ENCODE data around the gene PPP6R1. TPM values are rescaled to one million over a fixed set of nuclear protein-coding genes. Genes with fewer than 3 reads are reported as not detected.

PPP6R1 gene
- total RNA-seq, 1 experiment from 2014 or later, result 96.7 TPM

- BruUV-seq (replicated peaks), result no TSS peak
- intact Hi-C loops (cut with micrococcal nuclease), result loop anchor here (5.0 kb wide), 1 partner anchor 80 kb away; the partner anchor contains the start of gene TMEM238
- Histone ChIP-seq H3K27ac (ENCODE audit: low read depth, low read length) (no peak overlapping the region), H3K9me3 (ENCODE audit: control insufficient read depth in 1 of 2, insufficient read depth in 1 of 2, low read depth in 1 of 2, low read length in 2 of 2) (no peaks in the 10 kb centered on the region), H3K9ac (ENCODE audit: low read length) (no peak overlapping the region), H3K36me3 (ENCODE audit: control insufficient read depth in 1 of 2, insufficient read depth in 2 of 2, low read length in 2 of 2) (peaks cover 11% of the 10 kb centered on the region in 2 experiments; a peak in 2 of 4 replicates), H2AFZ (ENCODE audit: low read depth, low read length, poor library complexity, severe bottlenecking) (no peak overlapping the region), H4K20me1 (ENCODE audit: insufficient read depth) (no peaks in the 10 kb centered on the region), H3K4me1 (ENCODE audit: control insufficient read depth in 1 of 2, insufficient read depth in 2 of 2, low read length in 2 of 2) (peaks cover 0 to 7% of the 10 kb centered on the region in 2 experiments; a peak in 1 of 4 replicates), H3K4me2 (ENCODE audit: low read length) (0 out of 2 replicates have a peak overlapping the region, but pooled peaks have one; percentile 52), H3K27me3 (ENCODE audit: insufficient read depth, low read length) (no peaks in the 10 kb centered on the region), H3K9me2 (ENCODE audit: insufficient read depth) (no peaks in the 10 kb centered on the region), H3K4me3 (replicated peaks in 1 of 2; ENCODE audit: low read depth in 1 of 2, low read length in 2 of 2) (no peak overlapping the region), H3K79me2 (ENCODE audit: insufficient read depth, low read length) (no peaks in the 10 kb centered on the region)
- ATAC-seq (no peak), DNase-seq (ENCODE audit: low read depth, low spot score) (no peak)
- ChIA-PET POLR2A (interaction anchor here (2.0 kb wide), 1 partner anchor 82 kb away, joined by 8 read pairs; the partner anchor contains the start of gene TMEM238), RAD21 (ENCODE audit: low non-redundant PET in 1 of 2, low total read pairs in 2 of 2, uncharacterized antibody in 2 of 2, unreplicated experiment in 2 of 2) (no interaction called here), CTCF (interaction anchor here (1.1 to 2.7 kb wide), 8 partner anchors 15 to 174 kb away, joined by 3 to 15 read pairs (median 8); partner anchors contain the start of genes HSPBP1, KMT5C, TMEM238 and ZNF628)
- TF ChIP-seq MAX (IDR thresholded peaks at IDR 0.05) (no peak), JUND (IDR thresholded peaks at IDR 0.05) (no peak)
Measured at GRCh38 chr19:55302318-55302703, 43.5 kb upstream of the PPP6R1 start.

DNA sequence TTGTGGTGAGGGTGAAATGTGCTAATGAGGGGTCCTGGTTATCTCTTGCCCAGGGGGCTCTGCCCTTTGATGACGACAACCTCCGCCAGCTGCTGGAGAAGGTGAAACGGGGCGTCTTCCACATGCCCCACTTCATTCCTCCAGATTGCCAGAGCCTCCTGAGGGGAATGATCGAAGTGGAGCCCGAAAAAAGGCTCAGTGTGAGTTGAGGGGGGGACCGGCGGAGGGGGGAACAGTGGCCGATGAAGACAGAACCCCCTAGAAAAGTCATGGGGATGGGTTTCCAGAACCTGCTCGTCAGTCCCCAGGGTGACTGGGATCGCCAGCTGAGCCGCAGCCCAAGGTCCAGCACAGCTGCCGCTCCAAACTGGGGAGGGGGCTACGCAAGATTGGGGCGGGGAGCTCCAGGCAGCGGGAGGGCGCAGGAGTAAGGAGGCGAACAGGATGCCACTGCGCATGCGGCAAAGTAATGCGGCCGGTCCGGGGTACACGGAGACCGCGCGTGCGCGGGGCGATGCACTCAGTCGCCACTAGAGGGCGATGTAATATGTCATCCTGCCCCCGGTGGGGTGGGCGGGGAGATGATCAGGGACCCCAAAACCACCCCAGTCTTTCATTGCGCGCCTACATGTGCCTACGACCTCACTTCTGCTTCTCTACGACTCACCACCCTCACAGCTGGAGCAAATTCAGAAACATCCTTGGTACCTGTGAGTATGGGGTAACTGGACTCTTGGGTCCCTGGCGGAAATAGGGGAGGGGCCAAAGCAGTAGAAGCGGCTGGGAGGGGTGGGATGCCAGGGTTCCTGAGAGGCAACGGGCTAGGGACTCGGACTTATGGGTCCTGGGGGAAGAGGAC is 42.9 kb upstream of the PPP6R1 start:
- H3K27me3 ChIP-seq (ENCODE audit: insufficient read depth, low read length), result no peaks in the 10 kb centered on the region
- H3K79me2 ChIP-seq (ENCODE audit: insufficient read depth, low read length), result no peaks in the 10 kb centered on the region
- H3K9ac ChIP-seq (ENCODE audit: low read length), result no peak overlapping the region
- ChIA-PET CTCF (interaction anchor here (0.6 to 2.7 kb wide), 14 partner anchors 10 to 175 kb away, joined by 3 to 15 read pairs (median 6); partner anchors contain the start of genes BRSK1, HSPBP1, KMT5C and TMEM238), RAD21 (ENCODE audit: low non-redundant PET in 1 of 2, low total read pairs in 2 of 2, uncharacterized antibody in 2 of 2, unreplicated experiment in 2 of 2) (interaction anchor here (0.6 kb wide), 2 partner anchors 60 to 134 kb away, joined by 4 to 7 read pairs; no protein-coding TSS in a partner anchor), POLR2A (interaction anchor here (2.0 kb wide), 1 partner anchor 83 kb away, joined by 8 read pairs; the partner anchor contains the start of gene TMEM238)
- peaks cover 11% of the 10 kb centered on the region in 2 experiments; a peak in 2 of 4 replicates for H3K36me3 ChIP-seq (ENCODE audit: control insufficient read depth in 1 of 2, insufficient read depth in 2 of 2, low read length in 2 of 2)
- H3K4me1 ChIP-seq (ENCODE audit: control insufficient read depth in 1 of 2, insufficient read depth in 2 of 2, low read length in 2 of 2), result peaks cover 0 to 7% of the 10 kb centered on the region in 2 experiments; a peak in 1 of 4 replicates
- intact Hi-C loops (cut with micrococcal nuclease), result loop anchor here (5.0 kb wide), 1 partner anchor 81 kb away; the partner anchor contains the start of gene TMEM238
- no peak overlapping the region for H3K27ac ChIP-seq (ENCODE audit: low read depth, low read length)
- TF ChIP-seq RAD21 (IDR thresholded peaks at IDR 0.05; ENCODE audit: low read depth) (peak; percentile 75), CTCF (IDR thresholded peaks at IDR 0.05 in 2 of 3, conservative IDR thresholded peaks at IDR 0.05 in 1 of 3; ENCODE audit: borderline replicate concordance in 1 of 3, insufficient read depth in 1 of 3, low read depth in 2 of 3, low read length in 2 of 3) (peak; percentile 54 to 92 (median 83); a peak in 5 of 6 replicates), POLR2AphosphoS5 (IDR thresholded peaks at IDR 0.05; ENCODE audit: low read depth, low read length) (0 out of 2 replicates have a peak, but pooled peaks have one; percentile 22), ZFX (IDR thresholded peaks at IDR 0.05) (no peak), CEBPB (IDR thresholded peaks at IDR 0.05; ENCODE audit: low read depth) (no peak), SIN3A (IDR thresholded peaks at IDR 0.05; ENCODE audit: low read depth) (no peak)
- H4K20me1 ChIP-seq (ENCODE audit: insufficient read depth), result no peaks in the 10 kb centered on the region
- H2AFZ ChIP-seq (ENCODE audit: low read depth, low read length, poor library complexity, severe bottlenecking), result no peak overlapping the region
- H3K9me3 ChIP-seq (ENCODE audit: control insufficient read depth in 1 of 2, insufficient read depth in 1 of 2, low read depth in 1 of 2, low read length in 2 of 2), result no peaks in the 10 kb centered on the region
- no peak overlapping the region for H3K4me3 ChIP-seq (replicated peaks in 1 of 2; ENCODE audit: low read depth in 1 of 2, low read length in 2 of 2)
- H3K9me2 ChIP-seq (ENCODE audit: insufficient read depth), result no peaks in the 10 kb centered on the region
- peak overlapping the region; percentile 52 for H3K4me2 ChIP-seq (ENCODE audit: low read length)
- ATAC-seq (peak; percentile 83), DNase-seq (ENCODE audit: low read depth, low spot score) (peak; percentile 54)
- no TSS peak for BruUV-seq (replicated peaks)
